AG04450 (cell line): ENCODE results near the gene EHHADH. TPM values are rescaled to one million over a fixed set of nuclear protein-coding genes. Genes with fewer than 3 reads are reported as not detected.

Experiments used
- CTCF ChIA-PET: fragments of 300-600, 350-600 bp; formaldehyde crosslinking; extraction: SDS; loops from one replicate; lab custom pipeline; 2022; ENCODE audit warnings: antibody characterized with exemption, inconsistent platforms; lab: Charles Lee
- POLR2A ChIA-PET: fragments of 350-600 bp; formaldehyde crosslinking; extraction: SDS; loops from one replicate; lab custom pipeline; 2021; ENCODE audit warnings: antibody characterized with exemption, inconsistent platforms; lab: Yijun Ruan, JAX
- DNase-seq: peaks from one replicate; pipeline ENCODE4 v3.0.0-alpha.2; 2011; ENCODE audit warnings: low read depth, low spot score
- H3K27ac ChIP-seq: one replicate; pipeline ENCODE4 v1.5.1; 2012; ENCODE audit warnings: low read depth, low read length, control low read depth
- H3K27me3 ChIP-seq: one replicate; pipeline ENCODE4 v1.6.0; 2012; ENCODE audit warnings: low read length; ENCODE audit not compliant: control insufficient read depth, insufficient read depth
- H3K4me3 ChIP-seq: 2 replicates; pipeline ENCODE4 v1.5.1; 2011; ENCODE audit warnings: mild to moderate bottlenecking, low read depth, low read length, control low read depth
- H3K9me3 ChIP-seq: 2 replicates; pipeline ENCODE4 v1.5.1; 2012; ENCODE audit warnings: low read length; ENCODE audit not compliant: control insufficient read depth, insufficient read depth
- polyA plus RNA-seq: library from polyadenylated mRNA; depleted of rRNA; stranded (reverse); fragments of >200 nt; gene quantifications from 2 replicates; pipeline ENCODE4 v1.2.3, GENCODE V29; 2011
- TF ChIP-seq, protein P1 (sequence below): IDR thresholded peaks from 2 replicates; pipeline ENCODE4 v1.5.1; 2011; ENCODE audit warnings: low read depth, low read length, control low read depth, inconsistent platforms

EHHADH gene
- polyA plus RNA-seq, 1 experiment: 4.2 TPM

DNA sequence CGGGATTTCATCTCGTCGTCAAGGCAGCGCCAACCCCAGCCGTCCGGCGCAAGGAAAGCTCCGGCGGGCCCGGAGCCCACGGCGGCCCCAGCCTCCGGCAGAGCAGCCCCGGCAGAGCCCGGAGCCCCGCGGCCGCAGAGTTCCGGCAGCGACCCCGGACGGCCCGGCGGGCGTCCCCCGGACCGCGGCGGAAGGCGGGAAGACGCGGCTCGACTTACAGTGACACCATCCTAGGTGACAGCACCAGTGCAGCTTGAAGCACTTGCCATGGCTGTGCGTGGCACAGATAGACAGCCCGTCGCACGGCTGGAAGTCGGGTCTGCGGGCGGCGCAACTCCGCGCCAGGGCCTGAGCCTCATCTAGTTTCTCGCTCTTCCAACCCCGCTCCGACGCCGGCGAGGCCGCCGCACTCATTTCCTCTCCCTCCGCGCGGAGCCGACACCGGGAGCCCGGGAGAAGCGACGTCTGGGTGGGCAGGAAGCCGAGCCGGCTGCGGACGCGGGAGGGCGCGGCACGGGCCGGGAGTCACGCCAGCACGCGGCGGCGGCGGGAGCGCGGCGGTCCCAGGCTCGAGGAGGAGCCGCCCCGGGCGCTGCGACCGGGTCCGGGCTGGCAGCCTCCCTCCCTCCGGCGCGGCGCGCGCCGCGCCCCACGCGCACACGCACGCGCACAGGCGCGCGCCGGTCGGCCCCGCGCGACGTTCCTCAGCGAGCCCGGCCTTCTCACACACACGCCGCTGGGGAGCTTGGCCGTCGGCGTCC is 101.3 kb downstream of the EHHADH start, which contains the start of gene C3orf70:
TSS of gene C3orf70 (minus strand) at position 651 of the 761 bp plus-strand sequence. CDS start at position 414, 237 bp downstream.
- Histone ChIP-seq H3K4me3 (peak within 1 kb of the TSS; percentile 68), H3K27me3 (peaks cover 31% of the 10 kb centered on the region), H3K9me3 (no peaks in the 10 kb centered on the region), H3K27ac (no peak within 1 kb of the TSS)
- ChIA-PET CTCF (interaction anchor here (0.6 to 1.0 kb wide), 3 partner anchors 24 to 734 kb away, joined by 3 to 5 read pairs (median 5); no protein-coding TSS in a partner anchor), POLR2A (no interaction called here)
- TF ChIP-seq, protein P1, sequence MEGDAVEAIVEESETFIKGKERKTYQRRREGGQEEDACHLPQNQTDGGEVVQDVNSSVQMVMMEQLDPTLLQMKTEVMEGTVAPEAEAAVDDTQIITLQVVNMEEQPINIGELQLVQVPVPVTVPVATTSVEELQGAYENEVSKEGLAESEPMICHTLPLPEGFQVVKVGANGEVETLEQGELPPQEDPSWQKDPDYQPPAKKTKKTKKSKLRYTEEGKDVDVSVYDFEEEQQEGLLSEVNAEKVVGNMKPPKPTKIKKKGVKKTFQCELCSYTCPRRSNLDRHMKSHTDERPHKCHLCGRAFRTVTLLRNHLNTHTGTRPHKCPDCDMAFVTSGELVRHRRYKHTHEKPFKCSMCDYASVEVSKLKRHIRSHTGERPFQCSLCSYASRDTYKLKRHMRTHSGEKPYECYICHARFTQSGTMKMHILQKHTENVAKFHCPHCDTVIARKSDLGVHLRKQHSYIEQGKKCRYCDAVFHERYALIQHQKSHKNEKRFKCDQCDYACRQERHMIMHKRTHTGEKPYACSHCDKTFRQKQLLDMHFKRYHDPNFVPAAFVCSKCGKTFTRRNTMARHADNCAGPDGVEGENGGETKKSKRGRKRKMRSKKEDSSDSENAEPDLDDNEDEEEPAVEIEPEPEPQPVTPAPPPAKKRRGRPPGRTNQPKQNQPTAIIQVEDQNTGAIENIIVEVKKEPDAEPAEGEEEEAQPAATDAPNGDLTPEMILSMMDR: no peak
- no peak for DNase-seq

DNA sequence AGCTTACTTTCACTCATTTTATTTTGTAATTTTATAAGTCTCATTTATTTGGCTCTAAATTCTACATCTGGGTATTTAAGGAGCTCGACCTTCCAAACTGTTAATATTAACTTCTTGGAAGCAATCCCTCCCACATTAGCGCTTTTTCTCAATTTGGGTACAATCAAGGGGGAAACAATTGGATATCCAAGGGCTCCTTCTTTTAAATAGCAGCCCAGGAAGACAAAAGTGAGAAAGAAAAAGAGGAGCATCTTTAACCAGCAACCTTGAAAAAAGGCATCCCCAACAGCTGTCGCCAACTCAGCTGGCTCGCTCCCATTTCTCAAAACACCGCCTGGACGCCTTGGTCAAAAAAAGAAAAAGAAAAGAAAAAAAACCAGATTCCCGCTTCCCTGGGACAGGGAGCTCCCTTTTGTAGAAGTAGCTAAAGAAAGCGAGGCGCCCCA is 101.9 kb downstream of the EHHADH start:
- ChIA-PET CTCF (interaction anchor here (0.6 to 1.0 kb wide), 4 partner anchors 24 to 781 kb away, joined by 3 to 5 read pairs (median 4); no protein-coding TSS in a partner anchor), POLR2A (no interaction called here)
- Histone ChIP-seq H3K27ac (no peak overlapping the region), H3K4me3 (peak overlapping the region; percentile 68), H3K27me3 (peaks cover 25% of the 10 kb centered on the region), H3K9me3 (no peaks in the 10 kb centered on the region)
- TF ChIP-seq, protein P1: no peak
- DNase-seq: no peak

DNA sequence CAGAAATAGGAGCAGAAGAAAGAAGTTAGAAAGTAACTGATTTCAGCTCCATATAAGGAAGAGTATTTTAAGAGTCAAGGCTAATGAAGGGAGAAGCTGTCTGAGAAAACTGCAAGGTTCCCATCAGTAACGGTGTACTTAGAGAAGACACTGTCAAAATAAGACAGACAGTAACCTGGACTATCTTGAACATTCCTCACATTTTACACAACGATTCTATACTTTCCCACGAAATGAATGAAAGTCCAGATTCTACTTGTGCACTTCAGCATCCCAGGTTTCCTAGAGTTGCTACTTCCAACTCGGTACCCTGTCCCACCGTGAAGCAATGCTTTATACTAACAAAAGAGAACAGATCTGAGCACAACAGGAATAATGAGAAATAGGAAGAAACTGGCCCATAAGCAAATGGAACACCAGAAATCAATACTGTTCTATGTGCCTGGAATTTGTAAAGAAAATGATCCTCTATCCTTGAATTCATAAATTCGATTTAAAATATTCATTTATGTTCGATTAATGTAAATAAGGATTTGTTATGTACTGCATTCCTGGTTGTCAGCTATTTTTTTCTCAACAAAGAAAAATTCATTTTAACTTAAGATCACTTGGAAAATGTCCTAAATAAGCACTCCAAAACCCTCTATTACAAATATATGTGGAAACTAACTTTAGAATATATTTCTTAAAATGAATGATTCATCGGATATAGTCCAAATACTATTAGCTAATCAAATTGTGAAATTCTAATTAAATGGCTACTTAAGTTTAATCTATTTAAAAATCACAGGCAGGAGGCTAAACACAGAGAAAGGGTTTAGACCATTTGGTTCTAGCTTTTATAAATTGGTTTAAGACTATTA is 102.5 kb downstream of the EHHADH start:
- peak overlapping the region; percentile 68; the same call in 1 of the 2 replicates for H3K4me3 ChIP-seq

DNA sequence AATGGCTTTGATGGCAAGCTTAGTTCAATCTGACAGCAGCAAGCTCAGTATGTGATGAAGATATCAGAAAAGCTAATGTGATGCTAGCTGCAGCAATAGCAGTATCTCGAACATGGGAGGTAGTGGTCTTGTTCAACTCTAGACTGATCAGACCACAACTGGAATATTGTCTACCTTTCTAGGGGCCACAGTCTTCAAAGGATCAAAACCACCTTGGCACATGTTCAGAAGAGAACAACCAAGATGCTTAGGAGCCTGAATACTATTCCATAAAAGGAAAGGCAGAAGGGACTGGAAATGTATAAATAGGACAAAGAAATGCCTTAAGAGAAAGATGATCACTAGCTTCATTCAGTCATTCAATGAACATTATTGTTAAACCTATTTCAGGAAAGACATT is 103.3 kb downstream of the EHHADH start:
- POLR2A ChIA-PET: no interaction called here
- TF ChIP-seq, protein P1: no peak
- DNase-seq: no peak
- H3K27ac ChIP-seq: no peak overlapping the region
- peaks cover 25% of the 10 kb centered on the region for H3K27me3 ChIP-seq
- CTCF ChIA-PET: no interaction called here
- no peak overlapping the region for H3K4me3 ChIP-seq
- no peaks in the 10 kb centered on the region for H3K9me3 ChIP-seq

More for the DNA sequence above, 102.5 kb downstream of the EHHADH start:
- POLR2A ChIA-PET: no interaction called here
- DNase-seq: no peak
- peaks cover 25% of the 10 kb centered on the region for H3K27me3 ChIP-seq
- H3K27ac ChIP-seq: no peak overlapping the region
- CTCF ChIA-PET: interaction anchor here (0.6 kb wide), 2 partner anchors 276 to 780 kb away, joined by 3 to 5 read pairs; no protein-coding TSS in a partner anchor
- H3K9me3 ChIP-seq: no peaks in the 10 kb centered on the region
- TF ChIP-seq, protein P1: no peak
